ENCODE data around the gene GNG8. TPM values are rescaled to one million over a fixed set of nuclear protein-coding genes. Genes with fewer than 3 reads are reported as not detected.

Gene GNG8
- total RNA-seq, 1 experiment from 2014 or later, result not detected

GRCh38 chr19:46602392-46603194 lies 33.4 kb downstream of the GNG8 start:
- WGBS (ENCODE audit: extremely low coverage, insufficient read length, low lambda C conversion rate), result no CpG with 5 or more reads among the region's 23 CpGs

More at GRCh38 chr19:46602392-46603194, 33.4 kb downstream of the GNG8 start:
- peak overlapping the region; percentile 94 to 98 for H3K4me3 Mint-ChIP-seq
- Histone ChIP-seq H4K20me1 (ENCODE audit: control insufficient read depth, insufficient read depth, insufficient read length) (no peaks in the 10 kb centered on the region), H3K79me2 (ENCODE audit: insufficient read depth, low read length) (peaks cover 5% of the 10 kb centered on the region; the same call in 1 of the 2 replicates), H2AK5ac (ENCODE audit: insufficient read length, low read length) (no peak overlapping the region), H3K27me3 (ENCODE audit: insufficient read depth, low read length) (no peaks in the 10 kb centered on the region), H4K8ac (replicated peaks; ENCODE audit: insufficient read length, low read depth, low read length) (no peak overlapping the region), H4K5ac (ENCODE audit: insufficient read length, low read depth, low read length) (no peak overlapping the region), H3K4me1 (ENCODE audit: insufficient read depth, low read length) (no peaks in the 10 kb centered on the region), H3K27ac (ENCODE audit: insufficient read length, low read depth, low read length) (no peak overlapping the region), H3K9me3 (ENCODE audit: control insufficient read depth, low read depth, low read length) (no peaks in the 10 kb centered on the region), H2BK20ac (ENCODE audit: low read depth, low read length, poor library complexity, severe bottlenecking) (no peak overlapping the region), H3K79me1 (ENCODE audit: insufficient read depth, low read depth, low read length, poor library complexity, severe bottlenecking) (peaks cover 7% of the 10 kb centered on the region), H2BK120ac (ENCODE audit: low read depth, low read length, poor library complexity, severe bottlenecking) (no peak overlapping the region), H3K18ac (ENCODE audit: insufficient read length, low read depth, low read length) (no peak overlapping the region), H2BK12ac (ENCODE audit: insufficient read length, low read depth, low read length) (no peak overlapping the region), H3T11ph (ENCODE audit: low read length) (no peak overlapping the region), H3K4ac (ENCODE audit: low read depth, low read length) (no peak overlapping the region), H3K56ac (ENCODE audit: insufficient read length, low read depth, low read length) (no peak overlapping the region), H3K14ac (ENCODE audit: insufficient read depth, low read length) (no peak overlapping the region), H3K9ac (ENCODE audit: extremely low read depth, insufficient read length, low read length) (peak overlapping the region; percentile 65), H3K23ac (ENCODE audit: insufficient read length, low read depth, low read length) (no peak overlapping the region), H2AFZ (ENCODE audit: low read length) (no peak overlapping the region), H3K23me2 (ENCODE audit: insufficient read length, low read depth, low read length, poor library complexity, severe bottlenecking) (peaks cover 12% of the 10 kb centered on the region), H2BK5ac (ENCODE audit: insufficient read length, low read length) (no peak overlapping the region), H3K4me2 (ENCODE audit: insufficient read depth, insufficient read length, low read length) (peak overlapping the region; percentile 65), H2BK15ac (ENCODE audit: low read depth, low read length) (no peak overlapping the region), H4K91ac (ENCODE audit: insufficient read length, low read depth, low read length) (no peak overlapping the region)
- peaks cover 5% of the 10 kb centered on the region; the same call in 1 of the 2 replicates for H3K27me3 Mint-ChIP-seq (ENCODE audit: low read depth)
- H3K36me3 Mint-ChIP-seq (ENCODE audit: insufficient read depth in 1 of 3, low read depth in 3 of 3), result peaks cover 9 to 28% (median 22%) of the 10 kb centered on the region in 3 experiments; a peak in 6 of 7 replicates
- TF ChIP-seq, protein P1, sequence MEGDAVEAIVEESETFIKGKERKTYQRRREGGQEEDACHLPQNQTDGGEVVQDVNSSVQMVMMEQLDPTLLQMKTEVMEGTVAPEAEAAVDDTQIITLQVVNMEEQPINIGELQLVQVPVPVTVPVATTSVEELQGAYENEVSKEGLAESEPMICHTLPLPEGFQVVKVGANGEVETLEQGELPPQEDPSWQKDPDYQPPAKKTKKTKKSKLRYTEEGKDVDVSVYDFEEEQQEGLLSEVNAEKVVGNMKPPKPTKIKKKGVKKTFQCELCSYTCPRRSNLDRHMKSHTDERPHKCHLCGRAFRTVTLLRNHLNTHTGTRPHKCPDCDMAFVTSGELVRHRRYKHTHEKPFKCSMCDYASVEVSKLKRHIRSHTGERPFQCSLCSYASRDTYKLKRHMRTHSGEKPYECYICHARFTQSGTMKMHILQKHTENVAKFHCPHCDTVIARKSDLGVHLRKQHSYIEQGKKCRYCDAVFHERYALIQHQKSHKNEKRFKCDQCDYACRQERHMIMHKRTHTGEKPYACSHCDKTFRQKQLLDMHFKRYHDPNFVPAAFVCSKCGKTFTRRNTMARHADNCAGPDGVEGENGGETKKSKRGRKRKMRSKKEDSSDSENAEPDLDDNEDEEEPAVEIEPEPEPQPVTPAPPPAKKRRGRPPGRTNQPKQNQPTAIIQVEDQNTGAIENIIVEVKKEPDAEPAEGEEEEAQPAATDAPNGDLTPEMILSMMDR (conservative IDR thresholded peaks at IDR 0.05), result no peak
- DNase-seq, result no peak
- H3K9me3 Mint-ChIP-seq, result peaks cover 3 to 9% of the 10 kb centered on the region in 2 experiments; a peak in 3 of 5 replicates
- H3K27ac Mint-ChIP-seq, result peak overlapping the region in 1 of 3 experiments; percentile 40; a peak in 3 of 7 replicates
- peaks cover 19 to 31% of the 10 kb centered on the region in 2 experiments for H3K4me1 Mint-ChIP-seq
